GM21825 (cell line): Measurements from ENCODE around the gene HLCS.

Experiments used
- ATAC-seq: cut with Tn5 transposase; IDR thresholded peaks from one replicate; pipeline ENCODE4 v1.9.1; 2021; ENCODE audit warnings: mild to moderate bottlenecking, moderate library complexity; ENCODE audit not compliant: unreplicated experiment

HLCS gene

DNA sequence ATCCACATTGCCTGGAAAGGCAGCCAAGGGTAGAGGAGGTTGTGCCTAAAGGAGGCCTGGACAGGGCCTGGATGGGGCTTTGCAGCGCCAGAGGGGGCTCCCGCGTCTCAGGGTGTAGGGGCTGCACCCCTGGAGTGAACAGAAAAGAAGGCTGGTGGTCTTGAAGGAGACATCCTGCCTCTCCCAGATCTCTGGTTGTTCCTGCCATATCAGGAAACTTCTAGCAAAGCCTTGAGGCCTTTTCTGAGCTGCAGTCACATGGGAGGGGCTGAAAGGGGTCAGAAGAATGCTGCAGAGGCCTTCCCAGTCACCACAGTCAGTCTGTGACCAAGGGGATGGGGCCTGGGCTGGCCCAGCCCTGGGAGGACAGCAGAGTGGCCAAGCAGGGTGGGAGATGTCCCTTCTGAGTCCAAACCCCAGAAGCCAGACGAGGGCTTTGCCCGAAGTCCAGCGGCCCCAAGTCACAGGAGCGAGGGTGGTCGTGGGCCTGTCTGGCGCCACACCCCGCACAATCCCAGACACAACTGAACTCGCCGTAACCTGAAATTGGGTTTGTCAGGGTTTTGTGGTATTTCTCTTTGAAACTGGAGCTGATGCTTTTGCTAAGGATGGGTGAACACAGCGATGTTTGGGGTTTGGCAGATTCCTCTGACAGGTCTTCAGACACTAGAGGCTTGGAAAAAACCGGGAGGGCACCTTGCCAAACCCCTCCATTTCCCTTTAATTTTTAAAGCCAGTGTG lies 237.9 kb downstream of the HLCS start:
- ATAC-seq = no peak

DNA sequence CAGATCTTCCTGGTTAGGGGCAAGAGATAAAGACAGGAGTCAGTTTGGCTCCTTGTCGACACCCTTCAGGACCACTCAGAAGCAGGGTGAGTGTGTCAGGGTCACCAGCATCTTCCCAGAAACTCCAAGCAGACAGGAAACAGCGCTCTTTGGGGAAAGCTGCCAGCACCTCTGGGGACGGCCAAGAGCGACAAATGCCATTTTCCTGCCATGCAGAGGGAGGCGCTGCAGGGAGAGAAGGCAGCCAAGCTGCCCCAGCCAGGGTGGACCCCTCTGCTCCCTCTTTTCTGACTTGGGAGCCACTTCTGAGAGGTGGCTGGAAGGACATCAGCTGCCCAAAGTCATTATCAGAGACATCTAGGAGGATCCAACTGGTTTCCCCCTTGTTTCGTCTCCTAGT lies 238.6 kb downstream of the HLCS start:
- ATAC-seq = no peak

DNA sequence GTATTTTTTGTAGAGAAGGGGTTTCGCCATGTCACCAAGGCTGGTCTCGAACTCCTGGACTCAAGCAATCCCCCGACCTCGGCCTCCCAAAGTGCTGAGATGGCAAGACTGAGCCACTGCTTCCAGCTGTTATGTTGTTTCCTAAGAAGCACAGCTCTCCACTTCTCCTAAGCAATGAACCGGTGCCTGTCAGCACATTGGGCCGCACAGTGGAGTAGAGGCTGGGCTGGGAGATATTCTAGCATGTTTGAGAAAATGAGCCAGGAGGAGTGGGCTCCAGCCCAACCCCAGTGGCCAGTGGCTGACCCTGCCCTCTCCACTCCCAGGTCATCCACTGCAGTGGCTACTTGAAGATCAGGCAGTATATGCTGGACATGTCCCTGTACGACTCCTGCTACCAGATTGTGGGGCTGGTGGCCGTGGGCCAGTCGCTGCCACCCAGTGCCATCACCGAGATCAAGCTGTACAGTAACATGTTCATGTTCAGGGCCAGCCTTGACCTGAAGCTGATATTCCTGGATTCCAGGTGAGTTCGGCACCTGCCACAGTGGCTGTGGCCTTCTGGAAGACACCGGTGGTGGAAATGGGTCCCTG lies 240.6 kb downstream of the HLCS start:
- no peak for ATAC-seq

DNA sequence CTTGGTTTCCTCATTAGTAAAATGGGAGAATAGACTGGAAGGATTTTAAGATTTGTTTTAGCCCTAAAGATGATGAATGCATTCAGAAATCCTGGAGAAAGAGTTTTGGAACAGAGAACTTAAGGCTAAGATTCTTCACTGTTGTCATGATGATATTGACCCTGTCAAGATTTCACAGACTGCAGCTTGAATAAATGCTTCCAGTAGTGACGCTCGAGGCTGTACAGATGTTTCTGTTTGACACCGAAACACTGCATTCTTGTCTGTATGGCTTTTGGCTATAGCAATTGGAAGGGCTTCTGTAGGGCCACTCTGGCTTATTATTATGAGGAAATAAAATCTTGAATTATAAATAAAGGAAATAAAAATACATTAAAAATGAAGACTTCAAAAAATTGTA lies 241.8 kb downstream of the HLCS start:
- no peak for ATAC-seq

DNA sequence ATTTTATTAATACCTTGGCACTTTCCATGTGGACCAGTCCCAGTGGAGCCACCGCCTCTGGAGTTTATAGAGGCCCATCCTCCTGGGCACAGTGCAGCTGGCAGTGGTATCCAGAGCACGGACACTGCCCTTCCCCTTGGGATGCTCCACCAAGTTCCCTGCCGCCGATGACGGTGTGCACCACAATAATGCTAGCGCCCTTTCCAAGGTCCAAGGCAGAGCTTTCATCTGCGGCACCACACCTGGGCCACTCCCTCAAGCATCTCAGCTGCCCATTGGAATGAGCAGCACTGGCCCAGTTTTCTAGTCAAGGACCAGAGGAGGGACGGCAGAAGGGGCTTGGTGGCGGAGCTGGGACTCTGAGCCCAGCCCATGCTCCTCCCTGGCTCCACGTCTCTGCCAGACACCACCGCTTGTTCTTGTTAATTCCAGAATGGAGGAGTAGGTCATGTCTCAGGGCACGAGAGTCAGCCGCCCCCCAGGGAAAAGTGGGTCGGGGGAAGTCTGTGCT lies 243.0 kb downstream of the HLCS start:
- ATAC-seq = no peak

DNA sequence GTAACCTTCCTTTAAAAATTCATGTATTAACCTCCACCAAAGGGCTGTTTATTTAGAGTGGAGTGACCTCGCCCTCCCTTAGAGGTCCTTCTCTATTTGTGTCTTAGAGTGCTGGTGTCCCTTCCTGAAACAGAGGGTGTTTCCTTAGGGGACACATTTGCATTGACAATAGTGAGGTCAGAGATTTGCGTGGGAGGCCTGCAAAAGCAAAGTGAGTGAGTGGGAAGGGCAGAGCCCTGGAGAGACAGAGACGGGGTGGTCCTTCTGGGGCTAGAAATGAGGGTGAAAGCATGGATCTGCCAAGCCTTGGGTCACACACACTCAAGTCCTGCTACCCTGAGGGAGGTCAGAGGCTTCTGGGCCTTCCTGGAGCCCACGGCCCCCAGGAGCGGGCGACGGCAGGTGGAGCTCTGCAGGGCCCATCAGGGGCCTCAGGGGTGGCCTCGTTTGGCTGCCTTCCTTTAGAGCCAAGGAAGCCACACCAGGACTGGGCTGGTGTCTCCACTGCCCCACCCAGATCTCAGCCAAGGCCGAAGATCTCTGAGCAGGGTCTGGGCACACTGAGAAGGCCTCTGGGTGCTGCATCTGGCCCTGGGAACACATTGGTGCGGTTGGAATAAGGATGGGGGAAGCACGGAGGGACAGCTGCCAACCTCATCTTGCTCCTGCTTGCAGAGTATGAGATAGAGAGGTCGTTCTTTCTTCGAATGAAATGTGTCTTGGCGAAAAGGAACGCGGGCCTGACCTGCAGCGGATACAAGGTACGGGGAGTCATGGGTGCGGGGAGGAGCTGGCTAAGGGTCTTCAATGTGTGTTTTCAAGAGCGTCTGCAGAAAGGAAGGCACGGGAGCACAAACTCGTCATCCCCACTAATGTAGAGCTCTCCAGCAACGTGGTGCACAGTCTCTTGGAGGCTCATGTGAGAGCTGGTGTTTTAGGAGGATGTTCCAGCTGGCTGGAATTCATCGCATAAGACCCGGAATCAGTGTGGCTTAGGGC lies 243.8 kb downstream of the HLCS start:
- no peak for ATAC-seq

DNA sequence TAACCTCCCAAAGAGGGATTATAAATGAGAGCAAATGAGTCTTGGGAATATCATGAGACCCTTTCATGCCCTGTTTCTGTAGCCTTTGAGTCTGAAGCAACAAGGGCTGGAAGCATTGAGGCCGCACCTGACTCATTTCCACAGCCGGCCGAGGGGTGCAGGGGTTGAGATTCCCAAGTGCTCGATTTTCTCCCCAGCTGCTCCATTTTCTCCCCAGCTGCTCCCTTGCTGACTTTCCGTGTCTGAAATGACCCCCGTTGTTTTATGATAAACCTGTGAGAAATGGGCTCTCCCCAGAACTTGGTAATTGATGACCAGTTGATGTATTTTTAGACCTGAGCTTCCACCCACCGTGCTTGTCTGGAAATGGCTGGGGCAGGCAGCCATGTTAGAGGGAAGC lies 244.7 kb downstream of the HLCS start:
- no peak for ATAC-seq

DNA sequence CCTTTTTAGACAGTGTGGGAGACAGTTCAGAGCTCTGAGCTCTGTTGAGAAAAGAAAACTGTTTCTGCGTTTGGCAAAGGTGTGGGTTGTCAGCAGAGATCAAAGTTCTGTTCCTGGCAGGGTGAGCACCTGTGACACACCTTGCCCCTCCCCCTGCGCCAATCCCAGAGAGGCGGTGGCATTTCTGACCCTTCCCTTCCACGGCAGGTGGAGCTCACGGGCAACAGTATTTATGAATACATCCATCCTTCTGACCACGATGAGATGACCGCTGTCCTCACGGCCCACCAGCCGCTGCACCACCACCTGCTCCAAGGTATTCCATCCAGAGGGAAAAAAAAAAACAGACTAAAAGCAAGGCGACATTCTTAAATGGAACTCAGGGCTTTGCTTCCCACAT lies 246.9 kb downstream of the HLCS start:
- ATAC-seq = no peak

DNA sequence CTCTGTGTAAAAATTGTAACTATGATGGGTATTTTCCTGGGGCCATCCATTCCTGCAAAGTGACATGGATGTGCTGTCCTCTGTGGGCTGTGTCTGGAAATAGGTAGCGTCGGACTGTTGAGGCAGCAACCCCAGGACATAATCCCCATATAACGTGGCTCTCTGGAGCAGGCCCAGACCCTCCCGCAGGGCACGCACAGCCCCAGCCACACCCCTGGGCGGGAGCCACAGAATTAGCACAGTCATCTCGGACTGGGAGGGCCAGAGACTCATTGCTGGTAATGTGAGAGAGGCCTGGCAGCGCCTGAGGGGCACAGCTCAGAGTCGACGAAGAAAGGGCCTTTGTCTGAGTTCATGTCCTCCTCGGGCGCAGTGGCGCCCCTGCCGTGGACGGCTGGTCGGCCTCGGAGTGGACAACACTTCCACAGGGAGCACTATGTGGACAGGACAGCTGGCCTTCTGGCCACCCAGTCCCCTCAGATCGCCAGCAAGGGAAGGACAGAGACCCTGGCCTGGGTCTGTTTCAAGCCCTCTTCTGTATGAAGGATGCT lies 247.4 kb downstream of the HLCS start:
- no peak for ATAC-seq

DNA sequence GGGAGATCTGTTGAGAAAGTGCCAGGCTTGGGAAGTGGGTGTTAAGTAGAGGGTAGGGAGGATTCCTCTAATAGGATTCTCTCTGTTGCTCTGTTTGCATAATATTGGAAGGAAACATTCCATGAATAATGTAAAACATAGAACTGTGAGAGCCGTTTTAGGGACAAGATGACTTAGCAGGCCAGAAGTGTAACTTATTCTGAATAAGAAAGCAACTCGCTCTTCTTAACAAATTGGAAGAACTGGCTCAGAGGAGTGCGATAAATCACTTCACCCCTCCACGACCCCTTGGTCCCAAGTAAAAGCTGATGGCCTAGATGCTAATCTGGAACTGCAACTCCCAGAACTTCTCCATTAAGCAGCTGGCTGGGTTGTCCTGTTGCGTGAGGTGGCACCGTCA lies 248.5 kb downstream of the HLCS start:
- no peak for ATAC-seq

DNA sequence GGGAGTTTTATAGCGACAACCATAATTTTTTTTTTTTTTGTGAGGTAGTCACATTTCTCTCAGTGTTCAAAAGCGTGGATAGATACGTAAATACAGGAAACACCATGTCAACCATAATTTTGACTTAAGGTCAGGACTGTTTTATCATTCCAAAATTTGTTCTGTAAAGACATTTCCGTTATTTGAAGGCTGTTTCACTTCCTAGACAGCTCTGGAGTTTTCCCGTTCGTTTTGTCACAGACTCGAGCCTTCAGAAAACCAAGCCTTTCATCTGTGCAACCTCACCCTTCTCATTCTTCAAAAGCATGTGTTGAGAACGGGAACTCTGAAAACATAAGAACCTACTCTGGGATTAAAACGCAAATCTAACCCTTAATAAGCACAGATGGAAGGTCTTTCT lies 249.6 kb downstream of the HLCS start:
- ATAC-seq = no peak

DNA sequence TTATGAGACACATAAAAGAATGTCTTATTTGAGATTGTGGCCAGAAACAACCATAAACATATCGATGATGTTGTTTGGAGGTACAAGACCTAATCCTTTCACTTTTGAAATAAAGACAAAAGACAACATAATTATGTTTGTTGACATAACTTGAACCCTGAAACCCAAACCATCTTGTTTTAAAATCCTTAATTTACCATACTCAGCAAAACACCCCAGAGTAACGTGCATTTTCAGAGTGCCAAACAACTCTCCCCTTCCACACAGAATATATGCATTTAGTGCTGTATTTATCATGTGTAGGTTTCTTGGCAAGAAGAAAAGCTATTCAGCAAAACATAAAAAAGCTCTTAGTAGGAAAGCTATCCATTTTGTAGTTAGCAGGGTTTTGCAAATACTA lies 250.1 kb downstream of the HLCS start:
- ATAC-seq = no peak

DNA sequence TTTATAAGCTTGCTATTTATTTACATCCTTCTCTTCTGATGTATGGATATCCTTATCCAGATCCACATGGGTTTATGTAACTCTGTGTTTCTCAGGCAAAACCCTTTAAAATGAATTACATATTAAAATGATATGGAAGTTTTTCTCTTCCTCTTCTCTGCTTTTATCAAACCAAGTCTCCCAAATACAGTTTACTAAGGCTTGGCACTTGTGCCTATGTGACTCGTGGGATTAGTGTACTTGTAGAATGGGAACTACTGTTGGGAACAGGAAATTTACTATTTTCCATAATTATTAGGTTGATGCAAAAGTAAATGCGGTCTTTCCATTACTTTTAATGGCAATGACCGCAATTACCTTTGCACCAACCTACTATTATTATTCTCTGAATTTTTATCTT lies 252.7 kb downstream of the HLCS start:
- ATAC-seq = no peak

DNA sequence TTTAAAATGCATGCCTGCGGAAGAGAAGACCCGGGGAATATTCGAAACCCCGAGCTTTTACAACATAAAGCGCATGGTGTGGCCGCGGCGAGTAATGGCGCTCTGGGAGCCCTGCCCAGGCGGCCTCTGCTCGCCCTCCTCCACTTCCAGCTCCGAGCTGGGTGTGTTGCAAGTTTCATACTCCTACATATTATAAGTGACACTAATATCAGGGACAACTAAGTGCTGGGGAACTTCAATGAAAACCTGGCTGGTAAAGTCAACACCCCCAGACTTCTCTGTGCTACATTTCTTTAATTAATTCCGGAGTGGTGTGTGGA lies 255.8 kb downstream of the HLCS start:
- no peak for ATAC-seq

DNA sequence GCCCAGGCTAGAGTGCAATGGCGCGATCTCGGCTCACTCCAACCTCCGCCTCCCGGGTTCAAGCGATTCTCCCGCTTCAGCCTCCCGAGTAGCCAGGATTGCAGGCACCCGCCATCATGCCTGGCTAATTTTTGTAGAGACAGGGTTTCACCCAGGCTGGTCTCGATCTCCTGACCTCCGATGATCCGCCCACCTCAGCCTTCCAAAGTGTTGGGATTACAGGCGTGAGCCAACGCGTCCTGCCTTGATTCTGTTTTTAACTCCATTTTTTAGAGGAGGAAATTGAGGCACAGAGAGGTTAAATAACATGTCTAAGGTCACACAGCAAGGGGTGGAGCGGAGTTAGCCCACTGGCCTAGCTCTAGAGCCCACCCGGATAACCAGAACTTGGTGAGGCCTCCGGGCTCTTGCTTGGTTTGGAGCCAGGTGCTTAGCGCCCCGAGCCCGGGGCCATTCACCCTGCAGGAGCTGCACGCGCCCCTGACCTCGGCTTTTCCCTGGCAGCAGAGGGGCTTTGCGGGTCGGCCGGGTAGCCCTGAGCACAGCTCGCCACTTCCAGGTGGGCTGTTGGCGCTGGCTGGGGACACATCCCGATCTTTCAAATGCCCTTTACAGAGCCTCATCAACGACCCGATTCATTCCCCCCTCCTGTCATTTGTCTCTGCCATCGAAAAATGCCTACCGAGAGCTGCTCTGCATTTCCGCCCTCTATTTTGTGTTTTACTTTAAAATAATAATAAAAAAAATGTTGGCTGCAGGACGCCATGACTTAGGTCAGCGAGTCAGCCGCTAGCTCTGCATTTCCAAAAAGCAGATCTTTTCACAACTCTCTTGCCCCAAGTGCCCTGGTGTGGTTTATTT lies 256.4 kb downstream of the HLCS start:
- no peak for ATAC-seq

DNA sequence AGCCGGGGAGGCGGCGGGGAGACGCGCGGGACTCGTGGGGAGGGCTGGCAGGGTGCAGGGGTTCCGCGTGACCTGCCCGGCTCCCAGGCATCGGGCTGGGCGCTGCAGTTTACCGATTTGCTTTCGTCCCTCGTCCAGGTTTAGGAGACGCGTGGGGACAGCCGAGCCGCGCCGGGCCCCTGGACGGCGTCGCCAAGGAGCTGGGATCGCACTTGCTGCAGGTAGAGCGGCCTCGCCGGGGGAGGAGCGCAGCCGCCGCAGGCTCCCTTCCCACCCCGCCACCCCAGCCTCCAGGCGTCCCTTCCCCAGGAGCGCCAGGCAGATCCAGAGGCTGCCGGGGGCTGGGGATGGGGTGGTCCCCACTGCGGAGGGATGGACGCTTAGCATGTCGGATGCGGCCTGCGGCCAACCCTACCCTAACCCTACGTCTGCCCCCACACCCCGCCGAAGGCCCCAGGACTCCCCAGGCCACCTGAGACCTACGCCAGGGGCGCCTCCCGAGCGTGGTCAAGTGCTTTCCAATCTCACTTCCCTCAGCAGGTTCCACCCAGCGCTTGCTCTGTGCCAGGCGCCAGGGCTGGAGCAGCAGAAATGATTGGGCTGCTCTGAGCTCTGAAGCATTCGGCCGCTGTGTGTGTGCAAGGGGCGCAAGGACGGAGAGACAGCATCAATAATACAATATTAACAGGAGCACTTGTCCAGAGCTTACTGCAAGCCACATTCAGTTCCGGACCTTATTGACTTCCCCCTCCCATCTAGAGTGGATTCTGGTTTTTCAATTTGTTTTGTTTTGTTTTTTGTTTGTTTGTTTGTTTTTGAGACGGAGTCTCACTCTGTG lies 257.2 kb downstream of the HLCS start:
- no peak for ATAC-seq

DNA sequence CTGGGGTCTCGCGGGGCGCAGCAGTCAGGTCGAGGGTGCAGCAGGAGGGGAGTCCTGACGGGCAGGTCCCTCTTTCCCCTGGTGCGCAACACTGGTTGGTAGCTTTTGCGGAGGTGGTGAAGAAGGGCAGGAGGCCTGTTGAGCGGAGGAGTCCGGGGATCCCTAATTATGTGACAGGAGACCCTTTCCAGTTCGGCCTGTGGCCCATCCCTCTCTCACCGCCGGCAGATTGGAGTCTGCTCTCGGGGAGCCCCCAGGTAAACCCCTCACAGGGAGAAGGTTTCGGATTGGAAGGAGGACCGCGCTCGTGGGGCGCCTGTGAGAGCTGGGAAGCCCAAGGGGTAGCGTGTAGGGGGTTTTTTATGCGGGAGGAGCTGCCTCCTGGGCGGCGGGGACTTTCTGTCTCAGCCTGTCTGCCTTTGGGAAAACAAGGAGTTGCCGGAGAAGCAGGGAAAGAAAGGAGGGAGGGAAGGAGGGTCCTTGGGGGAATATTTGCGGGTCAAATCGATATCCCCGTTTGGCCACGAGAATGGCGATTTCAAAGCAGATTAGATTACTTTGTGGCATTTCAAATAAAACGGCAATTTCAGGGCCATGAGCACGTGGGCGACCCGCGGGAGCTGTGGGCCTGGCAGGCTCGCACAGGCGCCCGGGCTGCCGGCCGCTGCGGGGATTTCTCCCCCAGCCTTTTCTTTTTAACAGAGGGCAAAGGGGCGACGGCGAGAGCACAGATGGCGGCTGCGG lies 258.0 kb downstream of the HLCS start:
- no peak for ATAC-seq

DNA sequence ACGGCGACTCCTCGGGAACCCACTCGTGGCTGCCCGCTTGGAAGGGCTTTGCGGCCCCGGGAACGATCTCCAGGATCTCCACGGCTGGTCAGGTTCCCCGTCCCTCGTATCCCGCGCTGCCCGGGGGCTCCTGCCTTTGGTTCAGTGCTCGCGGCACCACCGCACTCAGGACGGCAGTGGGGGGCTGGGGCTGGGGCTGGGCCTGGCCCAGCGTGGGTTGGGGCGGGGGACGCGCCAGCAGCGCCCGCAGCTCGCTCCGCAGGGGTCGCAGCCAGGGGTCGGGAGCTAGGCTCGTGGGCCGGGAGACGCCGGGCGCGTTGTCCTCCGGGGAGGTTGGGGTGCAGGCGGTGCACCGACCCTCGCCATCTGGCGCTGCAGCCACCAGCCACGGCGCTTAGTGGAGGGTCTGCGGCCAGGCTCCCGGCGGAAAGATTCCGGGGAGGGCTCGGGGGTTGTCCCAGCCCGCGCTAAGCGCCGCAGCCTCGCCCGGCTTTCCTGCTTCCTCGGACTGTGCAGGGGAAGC lies 258.6 kb downstream of the HLCS start:
- no peak for ATAC-seq
